GM19193 (cell line): Measurements from ENCODE around the gene LIME1.

ENCODE experiments used
- POLR2A ChIP-seq: IDR thresholded peaks from 4 replicates; pipeline ENCODE4 v1.6.1; 2011; ENCODE audit not compliant: insufficient read depth, insufficient read length; ENCODE audit errors: extremely low read depth

LIME1 gene

GRCh38 chr20:63735859-63736718, at the start of gene LIME1:
TSS of gene LIME1 (plus strand) at chr20:63736664. CDS start at chr20:63737550, 886 bp downstream.
- no peak for TF ChIP-seq POLR2A

GRCh38 chr20:63687419-63688178, 48.9 kb upstream of the LIME1 start:
- no peak for TF ChIP-seq POLR2A

- TF ChIP-seq POLR2A, result no peak
Measured at GRCh38 chr20:63688228-63689045, 48.0 kb upstream of the LIME1 start.

GRCh38 chr20:63689046-63690002, 47.1 kb upstream of the LIME1 start:
- no peak for TF ChIP-seq POLR2A

GRCh38 chr20:63690003-63690897, 46.2 kb upstream of the LIME1 start:
- no peak for TF ChIP-seq POLR2A

GRCh38 chr20:63690898-63691710, 45.4 kb upstream of the LIME1 start:
- TF ChIP-seq POLR2A, result no peak

GRCh38 chr20:63691711-63692435, 44.6 kb upstream of the LIME1 start:
- TF ChIP-seq POLR2A, result no peak

- no peak for TF ChIP-seq POLR2A
Measured at GRCh38 chr20:63692436-63693082, 43.9 kb upstream of the LIME1 start.

GRCh38 chr20:63693083-63693732, 43.3 kb upstream of the LIME1 start:
- no peak for TF ChIP-seq POLR2A

- TF ChIP-seq POLR2A, result no peak
Measured at GRCh38 chr20:63693733-63694583, 42.5 kb upstream of the LIME1 start.
